ENCODE data around the gene ATAD3C. TPM values are rescaled to one million over a fixed set of nuclear protein-coding genes. Genes with fewer than 3 reads are reported as not detected.
A peak's percentile ranks its signal among the peaks of the same experiment; 100 is the strongest.

The ATAD3C gene
- total and polyA plus RNA-seq, 2 experiments from 2014 or later: 0.45 to 1.3 TPM

- TF ChIP-seq REST (IDR thresholded peaks at IDR 0.05; ENCODE audit: unreplicated experiment): no peak
- TF ChIP-seq EZH2phosphoT487 (IDR thresholded peaks at IDR 0.05; ENCODE audit: unreplicated experiment): no peak
- no peak for TF ChIP-seq ETS1 (IDR thresholded peaks at IDR 0.05)
- no peak for TF ChIP-seq STAT1 (IDR thresholded peaks at IDR 0.05; ENCODE audit: unreplicated experiment)
- no peak for TF ChIP-seq CREB1 (CRISPR knock-in tag; IDR thresholded peaks at IDR 0.05; ENCODE audit: low read depth)
- no peak; the same call in 1 of the 2 replicates for TF ChIP-seq POLR2AphosphoS5 (IDR thresholded peaks at IDR 0.05; ENCODE audit: low read depth)
- no peak for TF ChIP-seq ZNF114 (CRISPR knock-in tag; IDR thresholded peaks at IDR 0.05)
- no peak for TF ChIP-seq EZH2 (IDR thresholded peaks at IDR 0.05; ENCODE audit: low read depth, unreplicated experiment)
- no peak for TF ChIP-seq CTCF (conservative IDR thresholded peaks at IDR 0.05; ENCODE audit: low read depth in 2 of 2)
- no peak for TF ChIP-seq JUNB (IDR thresholded peaks at IDR 0.05; ENCODE audit: unreplicated experiment)
These were observed 48.0 kb upstream of the ATAD3C start (continued) for GRCh38 chr1:1401457-1402010.

- Histone ChIP-seq H3K4me1 (ENCODE audit: insufficient read depth) (peaks cover 21% of the 10 kb centered on the region), H3K36me3 (ENCODE audit: insufficient read depth) (peaks cover 48% of the 10 kb centered on the region), H3K4me2 (no peak overlapping the region), H2AFZ (no peak overlapping the region), H3K27ac (ENCODE audit: low read depth) (peak overlapping the region; percentile 58), H3K4me3 (no peak overlapping the region), H3K79me2 (replicated peaks; ENCODE audit: insufficient read depth) (peaks cover 55% of the 10 kb centered on the region), H4K20me1 (replicated peaks; ENCODE audit: insufficient read depth) (peaks cover 29% of the 10 kb centered on the region), H3K9me2 (ENCODE audit: insufficient read depth) (no peaks in the 10 kb centered on the region), H3K27me3 (ENCODE audit: insufficient read depth) (no peaks in the 10 kb centered on the region), H3F3A (replicated peaks; ENCODE audit: low read depth) (peaks cover 71% of the 10 kb centered on the region)
- peaks cover 34% of the 10 kb centered on the region for H3K27me3 Mint-ChIP-seq (ENCODE audit: insufficient read depth, low read depth, poor library complexity)
- H3K36me3 Mint-ChIP-seq (ENCODE audit: low read depth): peaks cover 85% of the 10 kb centered on the region
- peaks cover 35% of the 10 kb centered on the region for H3K4me1 Mint-ChIP-seq
- peak overlapping the region; percentile 77 for H3K27ac Mint-ChIP-seq
- peak; percentile 4 for ATAC-seq
- H3K4me3 Mint-ChIP-seq: peak overlapping the region; percentile 96
- no peaks in the 10 kb centered on the region; the same call in 2 of the 3 replicates for H3K9me3 Mint-ChIP-seq
- DNase-seq (ENCODE audit: low spot score): peak; percentile 90
- TF ChIP-seq CREB1 (CRISPR knock-in tag; IDR thresholded peaks at IDR 0.05; ENCODE audit: low read depth) (no peak), ZNF462 (CRISPR knock-in tag; IDR thresholded peaks at IDR 0.05) (no peak)
These were observed 47.2 kb upstream of the ATAD3C start for GRCh38 chr1:1402072-1402900.

All from GM23338 (cell line).